ENCODE measurements around the gene CSF1. TPM values are rescaled to one million over a fixed set of nuclear protein-coding genes. Genes with fewer than 3 reads are reported as not detected.

Gene CSF1
- polyA plus RNA-seq, 1 donor (not counting 4 experiments of a cell fraction or from before 2014, with no cell fraction given) = 1.8 TPM

DNA sequence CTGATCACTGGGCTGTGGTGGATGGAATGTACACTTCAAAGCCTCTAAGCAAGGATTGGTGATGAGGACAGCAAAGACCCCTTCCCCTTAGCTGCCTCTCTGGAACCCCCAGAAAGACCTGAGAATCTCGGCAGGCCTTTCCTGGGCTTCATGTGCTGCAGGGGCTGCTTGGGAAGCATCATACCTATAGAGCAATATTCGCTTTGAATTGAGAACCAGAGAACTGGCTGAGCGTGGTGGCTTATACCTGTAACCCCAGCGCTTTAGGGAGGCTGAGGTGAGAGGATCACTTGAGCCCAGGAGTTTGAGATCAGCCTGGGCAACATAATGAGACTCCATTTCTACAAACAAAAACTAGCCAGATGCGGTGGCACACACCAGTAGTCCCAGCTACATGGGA, 22.0 kb downstream of the CSF1 start:
- no peak for FAIRE-seq
- TF ChIP-seq, protein P1, sequence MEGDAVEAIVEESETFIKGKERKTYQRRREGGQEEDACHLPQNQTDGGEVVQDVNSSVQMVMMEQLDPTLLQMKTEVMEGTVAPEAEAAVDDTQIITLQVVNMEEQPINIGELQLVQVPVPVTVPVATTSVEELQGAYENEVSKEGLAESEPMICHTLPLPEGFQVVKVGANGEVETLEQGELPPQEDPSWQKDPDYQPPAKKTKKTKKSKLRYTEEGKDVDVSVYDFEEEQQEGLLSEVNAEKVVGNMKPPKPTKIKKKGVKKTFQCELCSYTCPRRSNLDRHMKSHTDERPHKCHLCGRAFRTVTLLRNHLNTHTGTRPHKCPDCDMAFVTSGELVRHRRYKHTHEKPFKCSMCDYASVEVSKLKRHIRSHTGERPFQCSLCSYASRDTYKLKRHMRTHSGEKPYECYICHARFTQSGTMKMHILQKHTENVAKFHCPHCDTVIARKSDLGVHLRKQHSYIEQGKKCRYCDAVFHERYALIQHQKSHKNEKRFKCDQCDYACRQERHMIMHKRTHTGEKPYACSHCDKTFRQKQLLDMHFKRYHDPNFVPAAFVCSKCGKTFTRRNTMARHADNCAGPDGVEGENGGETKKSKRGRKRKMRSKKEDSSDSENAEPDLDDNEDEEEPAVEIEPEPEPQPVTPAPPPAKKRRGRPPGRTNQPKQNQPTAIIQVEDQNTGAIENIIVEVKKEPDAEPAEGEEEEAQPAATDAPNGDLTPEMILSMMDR (optimal IDR thresholded peaks at IDR 0.05 in 1 of 3, IDR thresholded peaks at IDR 0.05 in 1 of 3, conservative IDR thresholded peaks at IDR 0.05 in 1 of 3; ENCODE audit: extremely low read depth in 1 of 3, insufficient read depth in 2 of 3, low read length in 3 of 3) = no peak
- TF ChIP-seq EZH2 (IDR thresholded peaks at IDR 0.05; ENCODE audit: low read length) = no peak
- peaks cover 12% of the 10 kb centered on the region for H3K4me1 ChIP-seq (ENCODE audit: control insufficient read depth, extremely low read depth, insufficient read depth, low read length)
- no peak overlapping the region for H3K4me3 ChIP-seq (ENCODE audit: control insufficient read depth in 2 of 3, extremely low read depth in 1 of 3, insufficient read depth in 2 of 3, low read depth in 1 of 3, low read length in 3 of 3)
- no peaks in the 10 kb centered on the region for H4K20me1 ChIP-seq (ENCODE audit: control insufficient read depth, extremely low read depth, insufficient read depth, low read length)
- no peaks in the 10 kb centered on the region for H3K79me2 ChIP-seq (ENCODE audit: control insufficient read depth, insufficient read depth, low read length)
- H2AFZ ChIP-seq (ENCODE audit: control insufficient read depth, low read length) = no peak overlapping the region
- H3K4me2 ChIP-seq (ENCODE audit: control insufficient read depth, extremely low read depth, insufficient read depth, low read depth, low read length) = no peak overlapping the region
- H3K9ac ChIP-seq (ENCODE audit: control insufficient read depth, extremely low read depth, insufficient read depth, low read length) = no peak overlapping the region
- dilution Hi-C loops (cut with MboI; ENCODE audit: extremely low pct_ligation_motif_present, low sequenced_read_pairs) = no loop called here
- H3K36me3 ChIP-seq (ENCODE audit: control insufficient read depth in 2 of 2, extremely low read depth in 1 of 2, insufficient read depth in 2 of 2, low read length in 2 of 2) = no peaks in the 10 kb centered on the region
- no peak overlapping the region for H3K27ac ChIP-seq (ENCODE audit: control insufficient read depth, insufficient read depth, low read length)
- no peak for DNase-seq (ENCODE audit: low read depth, low spot score)
- H3K9me1 ChIP-seq (ENCODE audit: control insufficient read depth, extremely low read depth, insufficient read depth, low read length) = peaks cover 3% of the 10 kb centered on the region
- no peaks in the 10 kb centered on the region for H3K9me3 ChIP-seq (ENCODE audit: control insufficient read depth, low read depth, low read length)
- no peaks in the 10 kb centered on the region for H3K27me3 ChIP-seq (ENCODE audit: control insufficient read depth, extremely low read depth, insufficient read depth, low read length)

DNA sequence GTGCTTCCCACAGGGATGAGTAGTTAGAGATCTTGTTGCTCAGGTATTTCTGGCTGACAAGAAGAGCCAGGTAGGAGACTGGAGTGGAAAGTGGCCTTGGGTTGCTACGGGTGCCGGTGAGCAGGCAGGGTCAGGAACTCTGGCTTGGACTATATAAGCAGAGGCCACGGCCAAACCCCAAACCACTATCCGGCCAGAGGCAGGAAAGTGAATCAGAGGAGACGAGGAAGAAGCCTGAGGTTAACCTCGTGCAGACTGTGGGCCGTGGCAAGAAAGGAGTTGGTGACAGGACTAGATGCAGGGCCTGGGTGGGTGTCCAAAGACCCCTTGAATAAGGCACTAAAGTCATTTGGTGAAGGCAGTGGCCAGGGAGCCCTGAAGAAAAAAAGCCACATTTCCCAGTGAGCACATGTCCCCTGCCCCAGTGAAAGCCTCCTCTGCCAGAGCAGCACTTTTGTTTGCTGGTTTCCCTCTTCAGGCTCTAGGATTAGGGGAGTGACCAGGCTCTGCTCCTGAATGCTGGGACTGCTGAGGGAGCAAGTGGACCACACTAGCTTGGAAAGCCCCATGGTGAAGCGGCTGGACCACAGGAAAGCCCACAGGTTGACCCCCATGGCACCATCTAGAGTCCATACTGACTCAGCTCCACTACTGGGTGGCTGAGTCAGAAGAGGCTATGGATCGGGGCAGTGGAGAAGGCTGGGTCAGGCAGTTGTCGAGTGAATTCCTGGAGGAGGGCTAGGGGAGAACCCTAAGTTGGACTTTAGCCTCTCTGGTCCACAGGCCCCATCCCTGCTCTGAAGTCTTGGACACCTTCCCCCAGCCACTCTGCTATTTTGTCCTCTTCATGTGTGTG, 23.4 kb downstream of the CSF1 start:
- H3K4me1 ChIP-seq (ENCODE audit: control insufficient read depth, extremely low read depth, insufficient read depth, low read length) = peaks cover 5% of the 10 kb centered on the region
- H3K27ac ChIP-seq (ENCODE audit: control insufficient read depth, insufficient read depth, low read length) = no peak overlapping the region
- H3K9me3 ChIP-seq (ENCODE audit: control insufficient read depth, low read depth, low read length) = no peaks in the 10 kb centered on the region
- dilution Hi-C loops (cut with MboI; ENCODE audit: extremely low pct_ligation_motif_present, low sequenced_read_pairs) = no loop called here
- TF ChIP-seq EZH2 (IDR thresholded peaks at IDR 0.05; ENCODE audit: low read length) = no peak
- TF ChIP-seq, protein P1 (optimal IDR thresholded peaks at IDR 0.05 in 1 of 3, IDR thresholded peaks at IDR 0.05 in 1 of 3, conservative IDR thresholded peaks at IDR 0.05 in 1 of 3; ENCODE audit: extremely low read depth in 1 of 3, insufficient read depth in 2 of 3, low read length in 3 of 3) = no peak
- no peak overlapping the region for H3K9ac ChIP-seq (ENCODE audit: control insufficient read depth, extremely low read depth, insufficient read depth, low read length)
- no peak overlapping the region for H3K4me3 ChIP-seq (ENCODE audit: control insufficient read depth in 2 of 3, extremely low read depth in 1 of 3, insufficient read depth in 2 of 3, low read depth in 1 of 3, low read length in 3 of 3)
- no peak overlapping the region for H2AFZ ChIP-seq (ENCODE audit: control insufficient read depth, low read length)
- no peaks in the 10 kb centered on the region for H3K36me3 ChIP-seq (ENCODE audit: control insufficient read depth in 2 of 2, extremely low read depth in 1 of 2, insufficient read depth in 2 of 2, low read length in 2 of 2)
- FAIRE-seq (no peak), DNase-seq (ENCODE audit: low read depth, low spot score) (no peak)
- no peak overlapping the region for H3K4me2 ChIP-seq (ENCODE audit: control insufficient read depth, extremely low read depth, insufficient read depth, low read depth, low read length)
- H3K9me1 ChIP-seq (ENCODE audit: control insufficient read depth, extremely low read depth, insufficient read depth, low read length) = peaks cover 3% of the 10 kb centered on the region
- H3K27me3 ChIP-seq (ENCODE audit: control insufficient read depth, extremely low read depth, insufficient read depth, low read length) = no peaks in the 10 kb centered on the region
- H3K79me2 ChIP-seq (ENCODE audit: control insufficient read depth, insufficient read depth, low read length) = no peaks in the 10 kb centered on the region
- no peaks in the 10 kb centered on the region for H4K20me1 ChIP-seq (ENCODE audit: control insufficient read depth, extremely low read depth, insufficient read depth, low read length)

Data from keratinocyte (primary cell).